NCI-H748 (cell line): ENCODE data around the gene ANKZF1.

Experiments used
- DNase-seq: peaks from one replicate; lab custom pipeline; 2025; ENCODE audit not compliant: unreplicated experiment; lab: John Stamatoyannopoulos, UW

The ANKZF1 gene

DNA sequence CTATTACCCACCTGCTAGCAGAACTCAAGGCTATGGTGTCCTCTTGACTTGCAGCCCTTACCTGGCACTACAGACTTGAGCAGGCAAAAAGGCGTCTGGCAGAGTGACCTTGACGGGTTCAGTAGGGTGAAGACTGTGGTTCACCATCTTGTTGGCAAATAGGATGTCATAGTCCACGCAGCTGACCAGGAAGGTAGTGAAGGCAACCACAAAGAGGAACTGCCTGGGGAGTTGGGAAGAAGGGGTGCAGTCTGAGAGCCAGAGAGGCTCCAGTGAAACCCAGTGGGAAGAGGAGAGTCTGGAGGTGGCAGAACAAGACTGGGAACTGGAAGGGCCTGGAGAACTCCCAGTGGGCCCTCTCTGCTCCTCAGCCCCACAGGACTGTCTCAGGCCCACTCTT lies 4.3 kb upstream of the ANKZF1 start:
- DNase-seq = no peak

DNA sequence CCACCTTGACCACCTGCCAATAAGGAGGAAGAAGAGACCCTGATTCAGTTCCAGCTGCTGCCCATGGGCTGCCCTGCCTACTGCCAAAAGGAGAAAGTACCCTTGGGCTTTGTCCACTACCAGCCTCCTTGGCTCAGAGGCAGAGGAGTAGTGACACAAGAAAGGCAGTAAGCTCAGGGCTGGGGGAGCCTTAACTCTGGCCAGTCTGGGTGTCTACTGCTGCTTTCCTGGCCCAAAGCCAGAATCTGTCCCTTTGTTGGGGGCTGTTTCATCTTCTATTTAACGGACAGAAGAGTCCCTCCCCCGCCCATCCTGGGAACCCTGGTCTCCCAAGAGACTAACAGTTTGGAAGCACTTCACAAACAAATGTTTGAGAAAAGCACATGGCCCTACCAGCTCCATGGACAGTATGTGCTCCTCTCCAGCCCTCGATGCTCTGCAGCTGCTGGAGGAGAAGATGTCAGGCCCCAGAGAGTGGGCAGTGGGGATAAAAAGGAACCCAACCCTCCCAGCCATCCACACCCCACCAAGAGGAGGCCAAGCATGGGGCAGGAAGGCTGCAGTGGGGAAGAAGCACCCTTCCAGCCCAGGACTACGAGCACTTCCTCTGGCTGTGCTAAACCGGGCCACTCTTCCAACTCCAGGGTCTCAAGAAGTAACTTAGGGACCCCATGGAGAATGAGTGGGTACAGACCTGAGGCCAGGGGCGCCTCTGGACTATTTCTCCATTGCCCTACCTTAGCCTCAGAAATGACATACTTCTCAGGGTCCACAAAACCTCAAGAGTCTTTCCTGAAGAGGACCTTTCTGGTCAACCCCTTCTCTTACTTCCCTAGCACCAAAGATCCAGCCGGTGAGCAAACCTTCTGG lies 1.3 kb upstream of the ANKZF1 start:
- DNase-seq = no peak

DNA sequence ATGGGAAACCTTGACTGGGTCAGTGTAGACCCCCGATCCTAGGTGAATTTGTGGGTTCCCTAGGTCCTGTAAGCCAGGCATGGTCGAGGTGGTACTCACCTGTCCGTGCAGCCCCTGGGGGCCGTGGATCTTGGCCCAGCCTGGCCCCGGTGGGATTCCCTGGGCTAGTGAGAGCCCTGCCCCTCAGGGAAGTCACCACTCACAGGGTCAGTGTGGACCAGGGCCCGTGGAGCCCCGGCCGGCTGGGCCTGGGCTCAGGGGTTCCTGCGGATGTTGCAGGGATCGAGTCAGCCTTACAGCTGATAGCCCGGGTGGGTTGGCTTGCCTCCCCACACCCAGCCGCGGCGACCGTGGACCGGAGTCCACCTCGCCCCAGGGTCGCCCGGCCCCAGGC lies 698 bp upstream of the ANKZF1 start:
- DNase-seq = peak; percentile 42

DNA sequence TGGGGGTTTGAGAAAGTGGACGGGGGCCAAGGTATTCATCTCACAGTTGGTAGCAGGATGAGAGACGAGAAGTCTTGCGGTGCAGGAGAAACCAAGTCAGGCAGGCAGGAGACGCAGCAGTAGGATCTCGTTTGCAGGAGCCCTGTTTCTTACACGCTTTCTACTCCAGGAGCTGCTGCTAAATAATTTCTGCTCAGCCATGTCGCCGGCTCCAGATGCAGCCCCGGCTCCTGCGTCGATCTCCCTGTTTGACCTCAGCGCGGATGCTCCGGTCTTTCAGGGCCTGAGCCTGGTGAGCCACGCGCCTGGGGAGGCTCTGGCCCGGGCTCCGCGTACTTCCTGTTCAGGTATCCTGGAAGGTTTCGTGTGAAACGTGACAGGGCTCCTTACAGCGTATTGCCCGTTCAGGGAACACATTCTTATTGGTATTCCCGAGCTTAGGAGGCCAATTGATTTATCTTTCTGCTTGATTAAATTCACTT lies 494 bp downstream of the ANKZF1 start:
- peak; percentile 61 for DNase-seq

DNA sequence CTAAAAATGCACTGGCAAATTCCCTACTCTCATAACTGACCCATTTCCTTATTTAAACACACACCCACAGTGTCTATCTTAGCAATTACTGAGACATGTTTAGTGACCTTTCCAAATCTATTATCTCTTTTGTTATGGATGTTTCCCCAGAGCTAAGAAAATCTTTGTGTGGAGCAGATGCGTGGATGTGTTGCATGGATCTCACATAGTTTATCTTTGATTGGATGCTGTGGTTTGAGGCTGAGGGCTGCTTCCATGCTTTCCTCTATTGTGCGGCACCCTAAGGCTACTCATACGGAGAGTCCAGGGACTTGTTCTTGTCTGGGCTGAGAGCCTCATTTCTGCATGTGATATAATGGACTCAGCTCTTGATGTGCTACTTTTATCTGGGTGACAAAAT lies 4.7 kb downstream of the ANKZF1 start:
- no peak for DNase-seq

DNA sequence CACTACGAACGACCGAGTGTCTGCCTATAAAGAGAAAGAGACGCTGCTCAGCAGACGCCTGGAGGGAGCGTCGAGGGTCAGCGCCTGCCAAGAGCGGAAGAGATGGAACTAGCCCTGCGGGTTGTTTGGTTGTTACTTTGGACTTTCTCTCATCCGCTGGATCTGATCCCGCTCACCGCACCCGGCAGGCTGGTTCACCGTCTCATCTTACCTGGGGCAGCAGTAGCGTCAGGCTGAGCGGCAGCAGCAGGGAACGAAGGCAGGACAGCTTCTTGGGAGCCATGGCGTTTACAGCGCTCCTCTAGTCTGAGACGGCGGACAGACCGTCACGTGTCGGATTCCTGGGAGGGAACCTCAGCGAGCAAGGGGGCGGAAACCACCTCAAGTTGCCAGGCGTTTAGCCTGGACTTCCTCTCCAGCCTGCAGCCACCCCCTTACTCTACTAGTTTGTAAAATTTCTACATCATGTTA lies 13.7 kb downstream of the ANKZF1 start:
- no peak for DNase-seq

DNA sequence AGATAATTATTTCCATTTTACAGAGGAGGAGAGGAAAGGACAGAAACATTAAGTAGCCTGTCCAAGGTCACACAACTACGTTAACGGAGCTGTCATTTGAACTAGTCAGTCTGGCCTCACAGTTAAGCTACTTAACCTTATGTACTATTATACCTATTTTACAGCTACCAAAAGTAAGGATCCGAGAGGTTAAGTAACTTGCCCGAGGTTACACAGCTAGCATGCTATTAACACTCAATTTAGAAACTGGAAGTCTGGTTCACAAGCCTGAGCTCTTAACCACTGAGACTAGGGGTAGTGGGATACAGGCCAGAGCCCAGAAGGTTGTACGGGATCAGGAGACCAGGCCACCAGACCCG lies 15.2 kb downstream of the ANKZF1 start:
- DNase-seq = no peak

DNA sequence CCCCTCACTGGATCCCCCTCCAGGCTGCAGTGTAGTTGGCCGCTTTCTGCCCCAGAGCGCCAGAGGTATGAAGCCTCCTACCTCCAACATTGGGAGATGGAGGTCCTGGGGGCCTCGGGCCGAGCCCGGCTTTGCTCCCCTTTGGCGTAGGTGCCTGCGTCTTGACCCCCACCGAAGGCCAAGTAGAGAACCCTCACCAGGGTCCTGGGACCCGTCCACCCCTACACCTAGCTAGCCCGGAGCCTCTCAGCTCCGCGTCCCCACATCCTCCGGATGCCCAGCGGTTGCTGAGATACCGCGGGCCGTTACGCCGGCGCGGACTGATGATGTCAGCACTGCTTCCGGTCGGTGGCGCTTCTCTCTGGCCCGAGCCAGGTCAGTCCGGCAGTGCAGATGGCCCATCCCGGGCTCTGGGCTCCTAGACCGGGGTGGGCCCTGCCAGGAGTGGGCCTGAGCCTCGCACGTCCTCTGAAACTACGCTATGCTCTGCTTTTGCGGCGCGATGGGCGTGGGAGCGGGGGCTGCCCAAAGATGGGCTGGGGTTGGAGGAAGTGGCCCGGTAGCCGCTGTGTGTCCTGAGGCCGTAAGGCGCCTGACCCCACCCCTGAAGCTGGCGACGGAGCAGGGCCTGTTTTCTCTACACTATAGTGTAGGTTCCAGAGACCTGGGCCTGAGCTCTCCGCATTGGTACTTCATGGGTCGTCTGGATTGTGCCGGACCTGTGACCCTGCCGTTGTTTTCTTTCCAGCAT lies 15.7 kb downstream of the ANKZF1 start, which contains the start of the genes GLB1L and STK16:
Gene GLB1L (minus strand): TSS at position 297 of the 751 bp plus-strand sequence. CDS start 1,871 bp downstream, outside the sequence.
Gene STK16 (plus strand): TSS at position 332 of the 751 bp plus-strand sequence. CDS start 521 bp downstream, outside the sequence.
- peak; percentile 94 for DNase-seq

DNA sequence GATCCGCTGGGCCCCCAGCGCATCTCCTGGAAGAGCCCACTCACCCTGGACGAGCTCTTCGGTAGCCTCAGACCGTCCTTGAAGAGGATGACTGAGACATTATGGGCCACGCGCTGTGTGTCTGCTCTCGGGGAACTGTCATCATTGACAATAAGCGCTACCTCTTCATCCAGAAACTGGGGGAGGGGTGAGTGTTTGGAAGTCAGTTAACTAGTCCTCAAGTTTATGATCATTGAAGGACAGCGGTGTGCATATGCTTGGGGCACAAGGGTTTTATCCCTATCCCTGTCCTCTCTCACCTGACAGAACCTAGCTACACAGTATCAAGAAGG lies 16.3 kb downstream of the ANKZF1 start:
- no peak for DNase-seq

DNA sequence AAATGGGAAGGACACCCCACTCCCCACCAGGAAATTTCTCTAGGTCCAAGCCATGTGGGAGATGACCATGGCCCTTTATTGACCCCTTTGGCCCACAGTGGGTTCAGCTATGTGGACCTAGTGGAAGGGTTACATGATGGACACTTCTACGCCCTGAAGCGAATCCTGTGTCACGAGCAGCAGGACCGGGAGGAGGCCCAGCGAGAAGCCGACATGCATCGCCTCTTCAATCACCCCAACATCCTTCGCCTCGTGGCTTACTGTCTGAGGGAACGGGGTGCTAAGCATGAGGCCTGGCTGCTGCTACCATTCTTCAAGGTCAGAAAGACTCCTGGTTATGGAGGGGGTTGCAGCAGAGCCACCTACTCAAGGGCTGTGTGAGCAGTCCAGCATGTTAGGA lies 17.0 kb downstream of the ANKZF1 start:
- DNase-seq = no peak

DNA sequence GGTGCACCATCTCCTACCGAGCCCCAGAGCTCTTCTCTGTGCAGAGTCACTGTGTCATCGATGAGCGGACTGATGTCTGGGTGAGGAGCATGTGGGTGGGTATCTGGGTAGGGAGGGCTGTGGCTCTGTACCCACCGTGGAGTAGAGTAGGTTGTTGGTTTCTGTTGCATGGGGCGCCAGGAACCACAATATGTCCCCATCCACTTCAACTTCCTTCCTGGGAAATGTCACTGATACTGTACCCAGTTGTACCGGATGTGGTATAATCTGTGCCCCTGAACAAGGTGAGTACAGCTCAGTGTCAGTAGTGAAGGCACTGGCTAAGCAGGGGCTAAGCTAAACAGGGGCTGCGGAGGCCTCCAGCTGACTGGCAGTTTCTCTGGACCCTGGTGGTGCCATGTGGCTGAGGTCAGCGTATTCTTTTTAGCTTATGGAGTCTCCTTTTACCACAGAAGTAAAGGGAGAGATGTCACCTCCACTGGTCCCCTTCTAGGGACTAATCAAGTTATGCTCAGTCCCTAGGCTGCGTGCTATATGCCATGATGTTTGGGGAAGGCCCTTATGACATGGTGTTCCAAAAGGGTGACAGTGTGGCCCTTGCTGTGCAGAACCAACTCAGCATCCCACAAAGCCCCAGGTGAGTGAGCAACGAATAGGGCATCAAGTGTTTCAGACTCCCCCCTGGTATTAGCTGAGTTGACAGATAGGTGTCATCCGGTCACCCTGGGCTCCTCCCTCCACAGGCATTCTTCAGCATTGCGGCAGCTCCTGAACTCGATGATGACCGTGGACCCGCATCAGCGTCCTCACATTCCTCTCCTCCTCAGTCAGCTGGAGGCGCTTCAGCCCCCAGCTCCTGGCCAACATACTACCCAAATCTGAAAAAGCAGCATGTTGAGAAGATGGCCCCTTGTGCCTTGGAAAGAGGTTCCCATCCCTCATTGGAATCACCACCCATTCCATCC lies 18.4 kb downstream of the ANKZF1 start:
- no peak for DNase-seq

DNA sequence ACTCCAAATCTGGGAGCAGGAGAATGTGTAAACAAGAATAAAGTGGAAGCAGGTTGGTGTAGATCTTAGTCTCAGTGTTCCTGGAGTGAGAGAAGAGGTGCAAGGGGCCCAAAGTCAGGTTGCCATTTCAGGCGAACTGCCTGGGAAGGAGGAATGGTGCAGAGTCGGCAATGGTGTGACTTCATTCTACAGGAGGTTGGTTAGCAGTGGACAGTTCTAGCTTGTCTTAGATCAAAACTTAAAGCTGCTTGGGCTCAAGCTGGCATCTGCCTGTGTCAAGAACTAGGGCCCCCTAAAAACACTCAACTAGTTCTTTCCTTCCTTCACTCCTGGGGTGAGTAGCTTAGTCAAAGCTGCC lies 19.2 kb downstream of the ANKZF1 start:
- no peak for DNase-seq

DNA sequence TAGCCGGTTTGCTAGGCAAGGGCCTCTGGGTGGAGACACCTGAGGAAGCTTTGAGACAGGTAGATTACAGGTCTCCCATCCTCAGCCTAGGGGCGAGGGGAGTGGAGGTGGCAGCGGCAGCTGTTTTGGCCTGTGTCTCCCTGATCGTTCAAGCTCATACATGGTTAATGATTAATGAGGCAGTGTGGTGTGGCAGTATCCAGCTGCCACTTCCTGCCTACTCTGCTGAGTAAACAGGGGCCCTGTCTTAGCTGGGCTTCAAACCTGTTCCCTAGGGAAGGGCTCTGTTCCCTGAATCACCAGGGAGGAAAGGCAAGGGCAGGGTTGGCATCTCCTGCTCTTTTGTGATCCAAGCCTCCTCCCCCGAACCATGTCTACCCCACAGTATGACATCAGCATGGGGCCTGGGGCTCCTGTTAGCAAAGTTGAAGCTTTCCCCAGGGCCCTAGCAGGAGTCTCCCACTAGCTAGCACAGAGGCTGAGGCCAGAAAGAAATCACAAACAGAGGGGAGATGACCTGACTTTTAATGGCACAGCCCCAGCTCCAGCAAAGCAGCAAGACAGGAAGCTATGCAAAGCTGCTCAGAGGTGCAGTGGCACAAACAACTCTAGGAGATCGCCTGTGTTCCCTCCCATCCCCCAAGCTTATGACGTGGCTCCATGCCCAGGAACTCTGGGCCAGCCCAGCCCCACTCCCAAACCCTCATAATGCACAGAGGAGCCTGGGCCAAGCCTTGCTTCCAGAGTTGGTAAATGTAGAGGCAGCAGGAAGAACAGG lies 19.8 kb downstream of the ANKZF1 start:
- no peak for DNase-seq

DNA sequence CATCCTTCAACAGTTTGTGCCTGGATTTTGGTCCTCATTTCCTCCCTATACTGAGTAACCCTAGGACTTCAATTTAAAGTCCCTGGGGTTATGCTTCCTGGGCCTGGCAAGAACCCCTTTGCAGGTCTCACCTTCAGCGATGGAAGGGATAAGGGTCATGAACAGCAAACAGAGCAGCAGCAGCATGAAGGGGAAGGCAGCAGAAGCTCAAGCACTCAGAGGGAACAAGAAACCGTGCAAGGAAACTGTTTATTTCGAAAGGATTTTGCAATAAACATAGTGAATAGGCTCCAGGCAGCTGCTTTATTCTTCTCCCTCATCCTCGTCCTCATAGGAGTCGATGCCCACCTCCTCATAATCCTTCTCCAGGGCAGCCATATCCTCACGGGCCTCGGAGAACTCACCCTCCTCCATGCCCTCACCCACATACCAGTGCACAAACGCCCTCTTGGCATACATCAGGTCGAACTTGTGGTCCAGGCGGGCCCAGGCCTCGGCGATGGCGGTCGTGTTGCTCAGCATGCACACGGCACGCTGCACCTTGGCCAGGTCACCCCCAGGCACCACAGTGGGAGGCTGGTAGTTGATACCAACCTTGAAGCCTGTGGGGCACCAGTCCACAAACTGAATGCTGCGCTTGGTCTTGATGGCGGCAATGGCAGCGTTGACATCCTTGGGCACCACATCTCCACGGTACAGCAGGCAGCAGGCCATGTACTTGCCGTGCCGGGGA lies 20.6 kb downstream of the ANKZF1 start:
- DNase-seq = no peak

DNA sequence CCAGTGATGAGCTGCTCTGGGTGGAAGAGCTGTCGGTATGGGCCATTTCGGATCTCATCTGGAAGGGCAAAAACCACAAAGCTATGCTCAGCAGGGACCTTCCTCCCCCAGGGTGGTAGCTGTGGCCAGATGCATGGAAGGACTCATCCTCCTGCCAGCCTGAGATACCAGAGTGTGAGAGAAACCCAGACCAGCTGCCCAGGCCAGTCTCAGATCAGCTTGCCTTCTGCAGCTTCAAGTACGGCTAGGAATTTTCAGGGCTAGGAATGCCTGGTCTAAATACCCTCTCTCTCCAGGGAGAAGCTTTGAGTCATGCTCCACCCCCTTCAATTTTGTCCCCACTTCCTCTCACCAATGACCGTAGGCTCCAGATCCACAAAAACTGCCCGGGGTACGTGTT lies 22.1 kb downstream of the ANKZF1 start:
- DNase-seq = no peak

DNA sequence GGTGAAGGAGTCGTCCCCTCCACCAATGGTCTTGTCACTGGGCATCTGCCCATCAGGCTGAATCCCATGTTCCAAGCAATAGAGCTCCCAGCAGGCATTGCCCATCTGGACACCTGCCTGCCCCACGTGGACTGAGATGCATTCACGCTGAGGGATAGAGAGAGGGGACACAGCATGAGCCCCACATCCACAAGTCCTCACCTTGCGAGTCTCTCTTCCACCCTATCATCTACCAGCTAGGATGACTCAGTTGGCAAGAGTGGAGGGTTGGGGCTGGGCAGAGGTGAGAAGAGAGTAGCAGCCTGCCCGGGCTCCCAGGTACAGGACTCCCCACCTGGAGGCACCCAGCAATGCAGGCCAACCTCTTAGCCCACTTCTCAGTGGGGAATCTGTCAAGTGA lies 22.5 kb downstream of the ANKZF1 start:
- no peak for DNase-seq

DNA sequence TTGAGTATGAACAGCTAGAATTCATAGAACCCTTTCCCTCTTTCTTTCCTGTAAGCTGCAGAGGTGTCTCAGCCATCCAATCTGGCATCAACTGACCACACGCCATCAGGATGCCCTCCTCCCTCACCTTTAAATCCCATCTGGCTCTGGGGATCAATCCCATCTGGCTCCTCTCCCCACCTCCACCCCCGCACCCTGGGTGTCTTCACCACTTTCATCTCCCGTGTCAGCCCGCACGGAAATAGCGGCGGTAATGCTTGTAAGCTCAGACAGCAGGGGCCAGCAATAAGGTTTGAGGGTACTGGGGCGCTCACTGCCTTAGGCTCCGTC lies 22.9 kb downstream of the ANKZF1 start:
- DNase-seq = peak; percentile 18

DNA sequence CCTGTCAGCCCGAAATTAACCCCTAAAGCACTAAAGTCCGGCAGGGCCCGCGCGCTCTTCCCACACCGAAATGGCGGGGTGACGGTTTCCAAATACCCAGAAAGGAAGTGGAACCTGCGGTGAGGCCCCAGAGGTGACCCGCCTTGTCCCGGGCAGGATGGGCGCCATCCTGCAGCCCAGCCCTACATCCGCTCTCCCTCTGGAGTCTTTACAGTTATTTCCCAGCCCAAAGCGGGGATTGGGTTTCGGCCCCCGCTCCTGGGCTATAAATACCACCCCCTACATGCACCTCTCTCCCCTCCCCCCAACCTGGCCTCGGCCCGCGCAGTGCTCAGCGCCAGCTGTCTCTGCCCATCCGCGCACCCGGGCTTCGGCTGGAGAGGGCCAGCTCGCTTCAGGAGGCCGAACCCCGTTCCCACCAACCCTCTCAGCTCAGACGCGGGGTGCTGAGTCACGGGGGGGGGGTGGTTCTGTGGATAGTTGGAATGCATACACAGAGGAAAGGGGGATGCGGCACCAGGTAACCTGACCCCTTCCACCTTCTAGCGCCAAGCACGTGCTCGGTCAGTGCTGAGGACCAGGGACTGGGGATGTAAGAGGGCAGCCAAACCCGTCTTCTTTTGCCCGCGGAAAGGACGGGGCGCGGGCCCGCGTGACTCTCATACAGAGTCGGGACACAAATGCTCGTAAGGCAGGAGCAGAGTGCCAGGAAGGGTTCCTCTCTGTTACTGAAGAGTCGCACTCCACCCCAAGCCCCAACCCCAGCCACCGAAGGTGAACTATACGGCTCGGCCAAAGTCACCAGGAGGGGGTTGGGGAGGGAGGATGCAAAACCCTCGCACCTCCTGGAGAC lies 23.5 kb downstream of the ANKZF1 start, which contains the start of gene TUBA4B:
Gene TUBA4B (plus strand): TSS at position 344 of the 853 bp plus-strand sequence. CDS start 165 bp downstream, at position 509.
- peak; percentile 56 for DNase-seq
